ENCODE results near the gene TERB1. TPM values are rescaled to one million over a fixed set of nuclear protein-coding genes. Genes with fewer than 3 reads are reported as not detected.

Gene TERB1
- total RNA-seq, 4 donors from 2014 or later = 0.27 to 2.1 TPM; not detected in 2

DNA sequence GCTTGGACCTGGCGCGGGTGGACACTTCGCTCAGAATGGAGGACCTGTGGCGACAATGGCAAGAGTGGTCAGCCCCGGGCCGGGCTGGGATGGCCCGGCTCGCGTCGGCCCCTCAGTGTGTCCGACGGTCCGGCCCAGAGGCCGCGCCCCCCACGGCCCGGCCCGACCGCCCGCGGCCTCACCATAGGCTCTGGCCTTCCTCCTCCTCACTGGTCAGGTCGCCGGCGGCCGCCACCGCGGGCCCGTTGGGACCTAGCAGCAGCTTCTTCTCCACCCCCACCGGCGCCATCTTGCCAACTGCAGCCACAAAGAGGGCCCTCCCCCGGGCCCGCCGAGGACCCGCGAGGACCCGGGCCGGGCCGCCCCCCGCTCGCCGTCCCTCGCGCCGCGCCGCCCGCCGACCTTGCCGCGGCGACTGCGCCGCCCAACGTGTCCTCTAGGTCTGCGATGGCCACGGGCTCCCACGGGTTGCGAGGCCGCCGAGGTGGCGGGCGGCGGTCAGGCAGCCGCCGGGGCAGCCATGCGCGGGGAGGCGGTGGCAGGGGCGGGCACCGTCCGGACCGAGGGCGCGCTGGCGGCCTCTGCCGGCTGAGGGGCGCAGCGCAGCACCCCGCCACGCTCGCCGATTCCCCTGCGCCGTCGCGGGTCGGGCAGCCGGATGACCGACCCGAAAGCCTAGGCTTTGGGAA, 49.9 kb downstream of the TERB1 start, which contains the start of gene DYNC1LI2:
TSS of gene DYNC1LI2 (minus strand) at position 307 of the 689 bp plus-strand sequence. CDS start at position 289, 18 bp downstream.
- Histone ChIP-seq H3K27me3 (no peaks in the 10 kb centered on the region), H3K27ac (peak within 1 kb of the TSS; percentile 57 to 92 (median 84)), H3K4me3 (replicated peaks in 1 of 3) (peak within 1 kb of the TSS; percentile 82 to 95 (median 83)), H3K9me3 (no peaks in the 10 kb centered on the region), H3K36me3 (peaks cover 8 to 9% of the 10 kb centered on the region in 2 donors), H3K4me1 (peaks cover 21 to 23% of the 10 kb centered on the region in 2 donors)
- WGBS, 2 donors = 0% methylated on average over 4 to 22 of the region's 90 CpGs
- intact Hi-C loops (cut with DNase I) = loop anchor here (5.0 kb wide), 1 partner anchor 99 kb away; no protein-coding TSS in a partner anchor
- TF ChIP-seq CTCF (IDR thresholded peaks at IDR 0.05) = peak in 5 of 6 experiments; percentile 27 to 99 (median 97)
- TF ChIP-seq POLR2A (IDR thresholded peaks at IDR 0.05) = peak in 1 of 2 donors; percentile 66
- DNase-seq = peak; percentile 80

DNA sequence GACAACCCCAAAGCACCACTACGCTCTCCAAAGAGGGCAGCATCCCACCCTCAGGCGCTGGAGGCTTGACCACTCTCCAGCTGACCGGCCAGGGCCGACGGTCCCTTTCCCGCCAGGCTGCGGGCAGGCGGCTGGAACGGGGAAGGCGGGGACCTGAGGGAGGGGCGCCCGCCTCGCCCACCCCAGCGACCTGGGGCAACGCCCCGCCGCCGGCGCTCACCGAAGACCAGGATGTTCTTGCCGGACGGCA, 50.4 kb downstream of the TERB1 start:
- WGBS, 2 donors = 0% methylated on average over 4 to 6 of the region's 22 CpGs
- no peak for TF ChIP-seq CTCF (IDR thresholded peaks at IDR 0.05)
- no peak for TF ChIP-seq POLR2A (IDR thresholded peaks at IDR 0.05)
- H3K4me3 ChIP-seq (replicated peaks in 1 of 3) = peak overlapping the region; percentile 82 to 95 (median 83)
- no peaks in the 10 kb centered on the region for H3K27me3 ChIP-seq
- no peaks in the 10 kb centered on the region for H3K9me3 ChIP-seq
- intact Hi-C loops (cut with DNase I) = loop anchor here (5.0 kb wide), 1 partner anchor 99 kb away; no protein-coding TSS in a partner anchor
- DNase-seq = peak; percentile 34 to 47
- peaks cover 21 to 23% of the 10 kb centered on the region in 2 donors for H3K4me1 ChIP-seq
- peaks cover 9 to 10% of the 10 kb centered on the region in 2 donors for H3K36me3 ChIP-seq
- H3K27ac ChIP-seq = peak overlapping the region; percentile 57 to 92 (median 84)

- peak overlapping the region; percentile 82 to 95 (median 83) for H3K4me3 ChIP-seq (replicated peaks in 1 of 3)
- peak overlapping the region in 2 of 3 donors; percentile 84 to 92 for H3K27ac ChIP-seq
- 20% methylated on average over 12 of the region's 12 CpGs for WGBS, 2 donors
- intact Hi-C loops (cut with DNase I) = loop anchor here (5.0 kb wide), 1 partner anchor 98 kb away; no protein-coding TSS in a partner anchor
- no peaks in the 10 kb centered on the region for H3K9me3 ChIP-seq
- peaks cover 11 to 13% of the 10 kb centered on the region in 2 donors for H3K36me3 ChIP-seq
- H3K4me1 ChIP-seq = peaks cover 21 to 23% of the 10 kb centered on the region in 2 donors
- H3K27me3 ChIP-seq = no peaks in the 10 kb centered on the region
- no peak for TF ChIP-seq CTCF (IDR thresholded peaks at IDR 0.05)
- no peak for TF ChIP-seq POLR2A (IDR thresholded peaks at IDR 0.05)
- no peak for DNase-seq
These were observed 50.9 kb downstream of the TERB1 start for GRCh38 chr16:66750279-66751052.

DNA sequence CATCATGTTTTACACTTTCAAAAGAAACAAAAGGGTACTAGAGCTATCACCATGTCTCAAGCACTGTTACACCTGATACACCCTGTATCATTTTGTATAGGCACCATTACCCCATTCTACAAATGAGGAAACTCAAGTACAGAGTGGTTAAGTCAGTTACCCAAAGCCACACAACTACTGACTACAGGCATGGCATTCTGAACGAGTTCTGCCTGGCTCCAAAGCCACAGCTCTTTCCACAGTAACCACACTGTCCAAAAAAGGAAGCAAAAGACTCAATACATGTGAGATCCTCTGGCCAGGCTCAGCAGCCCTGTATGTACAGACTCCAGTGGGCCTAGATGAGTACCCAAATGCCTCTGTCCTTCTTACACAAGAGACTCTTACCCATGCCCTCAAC, 54.7 kb downstream of the TERB1 start:
- H3K9me3 ChIP-seq = no peaks in the 10 kb centered on the region
- H3K27me3 ChIP-seq = no peaks in the 10 kb centered on the region
- 38 to 54% methylated on average over 1 of the region's 1 CpG for WGBS, 2 donors
- H3K27ac ChIP-seq = no peak overlapping the region
- H3K4me3 ChIP-seq (replicated peaks in 1 of 3) = no peak overlapping the region
- peaks cover 26 to 45% of the 10 kb centered on the region in 2 donors for H3K4me1 ChIP-seq
- DNase-seq = no peak
- intact Hi-C loops (cut with DNase I) = no loop called here
- no peak for TF ChIP-seq POLR2A (IDR thresholded peaks at IDR 0.05)
- TF ChIP-seq CTCF (IDR thresholded peaks at IDR 0.05) = no peak
- H3K36me3 ChIP-seq = peaks cover 17 to 20% of the 10 kb centered on the region in 2 donors

All from thyroid gland (tissue), 4 donors.